Liver (tissue), 9 donors: Measurements from ENCODE around the gene SMIM1. TPM values are rescaled to one million over a fixed set of nuclear protein-coding genes. Genes with fewer than 3 reads are reported as not detected.

ENCODE experiments used
- DNase-seq: peaks from one replicate; pipeline ENCODE4 v3.0.0-alpha.2; 2017; ENCODE audit warnings: low spot score
- H3K27ac ChIP-seq, 2 donors: one replicate each; pipeline ENCODE4 v1.7.0; 2013; ENCODE audit warnings: inconsistent platforms in 2 of 2, low read length in 2 of 2, control low read depth in 1 of 2, low read depth in 1 of 2, mild to moderate bottlenecking in 1 of 2
- H3K27me3 ChIP-seq, 4 donors: one replicate each; pipeline versions ENCODE4 v1.6.1 to v1.7.0; 2013; ENCODE audit warnings: low read length in 3 of 4, inconsistent platforms in 1 of 4, mild to moderate bottlenecking in 1 of 4, moderate library complexity in 1 of 4; ENCODE audit not compliant: control insufficient read depth in 4 of 4, insufficient read depth in 4 of 4
- H3K36me3 ChIP-seq, 4 donors: one replicate each; pipeline versions ENCODE4 v1.6.1 to v1.7.0; 2013; ENCODE audit warnings: low read length in 3 of 4, mild to moderate bottlenecking in 3 of 4, low read depth in 1 of 4, moderate library complexity in 1 of 4; ENCODE audit not compliant: control insufficient read depth in 4 of 4, insufficient read depth in 3 of 4
- H3K4me1 ChIP-seq, 4 donors: one replicate each; pipeline versions ENCODE4 v1.6.1 to v1.7.0; 2013; ENCODE audit warnings: low read length in 3 of 4, mild to moderate bottlenecking in 3 of 4, moderate library complexity in 1 of 4; ENCODE audit not compliant: control insufficient read depth in 4 of 4, insufficient read depth in 4 of 4
- H3K4me3 ChIP-seq, 3 donors: one replicate each; pipeline versions ENCODE4 v1.6.1 to v1.7.0; 2013; ENCODE audit warnings: low read length in 3 of 3, control low read depth in 1 of 3, low read depth in 1 of 3, mild to moderate bottlenecking in 1 of 3
- H3K9ac ChIP-seq, 2 donors: one replicate each; pipeline ENCODE4 v1.7.0; 2013; ENCODE audit warnings: low read length in 2 of 2, mild to moderate bottlenecking in 2 of 2, moderate library complexity in 2 of 2, control low read depth in 1 of 2, low read depth in 1 of 2
- H3K9me3 ChIP-seq, 4 donors: one replicate each; pipeline versions ENCODE4 v1.6.1 to v1.7.0; 2013; ENCODE audit warnings: low read length in 3 of 4; ENCODE audit not compliant: control insufficient read depth in 4 of 4
- ATF3 ChIP-seq: IDR thresholded peaks from 2 replicates; pipeline ENCODE4 v1.6.1; 2016; ENCODE audit warnings: antibody characterized with exemption
- CTCF ChIP-seq: fragments of 150-350 bp; IDR thresholded peaks from 2 replicates; pipeline ENCODE4 v1.5.1; 2017; ENCODE audit warnings: improper control_type of control experiment, low read depth, low read length; ENCODE audit not compliant: missing input control
- EGR1 ChIP-seq, 2 donors: IDR thresholded peaks; 2 replicates each; pipeline ENCODE4 v1.6.1; 2016 to 2018; ENCODE audit warnings: antibody characterized with exemption in 2 of 2, low read depth in 2 of 2
- FOXA2 ChIP-seq: IDR thresholded peaks from 2 replicates; pipeline ENCODE4 v1.6.1; 2016; ENCODE audit warnings: antibody characterized with exemption
- GABPA ChIP-seq, 2 donors: IDR thresholded peaks in 1 of 2; conservative IDR thresholded peaks in 1 of 2; 2 replicates each; pipeline ENCODE4 v1.6.1; 2016; ENCODE audit warnings: antibody characterized with exemption in 2 of 2, mild to moderate bottlenecking in 1 of 2, moderate library complexity in 1 of 2
- JUND ChIP-seq, 2 donors: IDR thresholded peaks; 2 replicates each; pipeline ENCODE4 v1.6.1; 2016; ENCODE audit warnings: antibody characterized with exemption in 2 of 2
- MAX ChIP-seq: IDR thresholded peaks from 2 replicates; pipeline ENCODE4 v1.6.1; 2016; ENCODE audit warnings: antibody characterized with exemption
- RAD21 ChIP-seq, 2 donors: IDR thresholded peaks; 2 replicates each; pipeline ENCODE4 v1.6.1; 2016; ENCODE audit warnings: antibody characterized with exemption in 2 of 2, mild to moderate bottlenecking in 2 of 2
- REST ChIP-seq: IDR thresholded peaks from 2 replicates; pipeline ENCODE4 v1.6.1; 2016; ENCODE audit warnings: antibody characterized with exemption, mild to moderate bottlenecking
- SP1 ChIP-seq: IDR thresholded peaks from 2 replicates; pipeline ENCODE4 v1.6.1; 2018; ENCODE audit warnings: antibody characterized with exemption, mild to moderate bottlenecking
- WGBS: extraction: QIAGEN DNeasy Blood & Tissue Kit; methylation state at CpG from one replicate; pipeline ENCODE4 v1.1.7; 2013; 5-methylcytosine and 5-hydroxymethylcytosine counted together
- polyA plus RNA-seq, 2 donors: library from polyadenylated mRNA; stranded (reverse) in 1 of 2; unstranded in 1 of 2; fragments of 200-250 nt in 1 of 2; fragments of >200 nt in 1 of 2; fragmentation: Nextera tagmentation in 1 of 2; extraction: Ambion mirVana in 1 of 2; gene quantifications; one replicate each; pipeline versions ENCODE4 v1.2.1 to v1.2.3, GENCODE V29; 2013 to 2015
- total RNA-seq, 2 donors: library from RNA; depleted of rRNA; stranded (reverse); fragments of >200 nt; gene quantifications; one replicate each; pipeline ENCODE4 v1.2.3, GENCODE V29; 2014
- donor health status: healthy.
- donor health status: healthy.
- donor health status: healthy.
- donor health status: healthy.
- donor health status: healthy.

SMIM1 gene
- total and polyA plus RNA-seq, 4 donors = 1.8 to 82.9 (median 10.3) TPM

GRCh38 chr1:3788756-3789420, 16.3 kb downstream of the SMIM1 start:
- 90% methylated on average over 16 of the region's 16 CpGs for whole genome bisulfite sequencing
- Histone ChIP-seq H3K27ac (no peak overlapping the region), H3K9me3 (no peaks in the 10 kb centered on the region), H3K4me3 (no peak overlapping the region), H3K27me3 (no peaks in the 10 kb centered on the region), H3K4me1 (peaks cover 0 to 36% (median 17%) of the 10 kb centered on the region in 4 donors), H3K9ac (no peak overlapping the region), H3K36me3 (peaks cover 2 to 34% (median 11%) of the 10 kb centered on the region in 4 donors)
- TF ChIP-seq EGR1 (IDR thresholded peaks at IDR 0.05; ENCODE audit: low read depth in 2 of 2) = no peak
- no peak for TF ChIP-seq RAD21 (IDR thresholded peaks at IDR 0.05)
- DNase-seq = no peak

- no peak overlapping the region for H3K4me3 ChIP-seq
- peaks cover 0 to 28% (median 5%) of the 10 kb centered on the region in 4 donors for H3K36me3 ChIP-seq
- H3K27ac ChIP-seq = no peak overlapping the region
- 92% methylated on average over 34 of the region's 34 CpGs for WGBS
- no peak overlapping the region for H3K9ac ChIP-seq
- H3K4me1 ChIP-seq = peaks cover 1 to 43% (median 24%) of the 10 kb centered on the region in 4 donors
- DNase-seq = no peak
- no peak for TF ChIP-seq MAX
- TF ChIP-seq RAD21 (IDR thresholded peaks at IDR 0.05) = no peak
- no peak for TF ChIP-seq SP1
- no peak for TF ChIP-seq ATF3
- no peak for TF ChIP-seq GABPA (IDR thresholded peaks at IDR 0.05 in 1 of 2, conservative IDR thresholded peaks at IDR 0.05 in 1 of 2)
- no peak for TF ChIP-seq CTCF
- no peak for TF ChIP-seq REST
- no peak for TF ChIP-seq JUND (IDR thresholded peaks at IDR 0.05)
- TF ChIP-seq FOXA2 = no peak
- H3K27me3 ChIP-seq = no peaks in the 10 kb centered on the region
- no peaks in the 10 kb centered on the region for H3K9me3 ChIP-seq
Observed at GRCh38 chr1:3789421-3790300, 17.1 kb downstream of the SMIM1 start.
